NCI-H1092 (cell line): ENCODE measurements around the gene POC1B.

Source experiments
- DNase-seq: peaks from one replicate; lab custom pipeline; 2025; lab: John Stamatoyannopoulos, UW

The POC1B gene

GRCh38 chr12:89525824-89526770 lies at the start of gene POC1B:
Gene POC1B, minus strand, starts transcription at chr12:89526047. Its CDS starts 152 bp downstream, at chr12:89525895.
- peak; percentile 63 for DNase-seq

DNA sequence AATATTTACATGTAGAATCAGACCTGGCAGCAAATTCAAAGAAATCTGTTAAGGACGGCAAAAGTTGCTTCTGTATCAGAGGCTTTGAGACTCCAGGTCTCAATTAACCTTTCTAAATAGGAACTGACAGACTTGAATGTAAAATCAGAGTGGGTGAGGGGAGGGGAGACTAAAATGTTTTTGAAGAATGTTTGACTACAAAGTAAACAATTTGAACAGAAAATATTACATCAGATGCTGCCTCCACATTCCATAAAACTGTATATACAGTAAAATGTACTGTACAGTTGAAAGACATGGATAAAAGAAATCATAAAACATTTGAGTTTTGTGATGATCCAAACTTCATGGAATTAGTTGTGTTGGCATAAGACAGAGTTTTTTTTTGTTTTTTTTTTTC lies 49.5 kb upstream of the POC1B start:
- DNase-seq, result no peak

DNA sequence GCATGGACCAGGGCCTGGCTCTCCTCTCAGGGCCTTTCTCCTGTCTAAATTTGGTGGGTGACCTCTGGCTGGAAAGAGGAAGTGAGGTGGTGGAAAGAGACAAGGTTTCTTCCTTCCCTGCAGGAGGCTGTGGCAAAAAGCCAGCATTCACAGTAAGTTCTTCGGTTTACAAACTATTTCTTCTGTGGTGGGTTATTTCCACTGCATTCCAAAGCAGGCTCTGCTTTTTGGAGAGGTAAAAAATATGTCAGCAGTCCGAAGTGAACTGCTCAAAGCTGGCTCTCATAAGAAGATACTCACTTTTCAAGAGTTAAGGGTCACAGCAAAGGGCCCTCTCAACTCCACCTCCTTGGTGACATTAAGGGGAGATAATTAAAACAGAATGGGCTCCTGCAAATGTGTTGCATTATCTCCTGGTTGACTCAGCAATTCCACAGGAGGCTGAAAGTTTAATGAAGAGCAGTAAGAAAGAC lies 48.9 kb upstream of the POC1B start:
- DNase-seq, result no peak

DNA sequence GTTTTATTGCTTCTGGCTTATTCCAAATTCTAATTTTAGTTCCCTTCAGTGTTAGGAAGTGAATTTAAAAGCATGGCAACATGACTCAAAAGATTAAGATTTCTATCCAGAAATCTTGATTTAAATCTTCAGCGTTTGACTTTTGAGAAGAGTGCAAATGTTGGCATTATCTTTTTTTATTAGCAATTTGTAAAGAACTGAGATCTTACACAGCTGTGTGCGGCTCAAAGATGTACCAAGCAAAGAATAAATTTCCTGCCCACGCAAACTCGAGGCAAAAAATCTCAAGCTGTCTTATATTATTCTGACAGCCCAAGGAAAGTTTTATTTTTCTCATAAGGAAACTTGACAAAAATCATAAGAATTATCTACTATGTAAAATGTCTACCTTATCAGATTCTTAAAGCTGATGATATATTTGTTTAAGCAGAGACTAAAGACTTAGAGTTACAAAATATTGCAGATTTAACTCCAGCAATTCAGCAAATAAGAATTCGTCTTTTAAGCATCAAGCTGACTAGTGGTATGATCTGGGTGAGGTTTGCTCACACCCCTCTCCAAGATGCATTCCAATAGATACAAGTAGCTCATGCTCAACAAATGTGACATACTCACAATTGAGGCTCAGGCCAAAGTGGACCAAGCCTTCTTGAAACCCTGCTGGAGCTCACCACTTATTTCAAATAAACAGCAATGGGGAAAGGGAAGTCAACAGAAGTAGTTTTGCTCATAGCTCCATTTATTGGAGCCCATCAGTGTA lies 47.4 kb upstream of the POC1B start:
- DNase-seq, result no peak

DNA sequence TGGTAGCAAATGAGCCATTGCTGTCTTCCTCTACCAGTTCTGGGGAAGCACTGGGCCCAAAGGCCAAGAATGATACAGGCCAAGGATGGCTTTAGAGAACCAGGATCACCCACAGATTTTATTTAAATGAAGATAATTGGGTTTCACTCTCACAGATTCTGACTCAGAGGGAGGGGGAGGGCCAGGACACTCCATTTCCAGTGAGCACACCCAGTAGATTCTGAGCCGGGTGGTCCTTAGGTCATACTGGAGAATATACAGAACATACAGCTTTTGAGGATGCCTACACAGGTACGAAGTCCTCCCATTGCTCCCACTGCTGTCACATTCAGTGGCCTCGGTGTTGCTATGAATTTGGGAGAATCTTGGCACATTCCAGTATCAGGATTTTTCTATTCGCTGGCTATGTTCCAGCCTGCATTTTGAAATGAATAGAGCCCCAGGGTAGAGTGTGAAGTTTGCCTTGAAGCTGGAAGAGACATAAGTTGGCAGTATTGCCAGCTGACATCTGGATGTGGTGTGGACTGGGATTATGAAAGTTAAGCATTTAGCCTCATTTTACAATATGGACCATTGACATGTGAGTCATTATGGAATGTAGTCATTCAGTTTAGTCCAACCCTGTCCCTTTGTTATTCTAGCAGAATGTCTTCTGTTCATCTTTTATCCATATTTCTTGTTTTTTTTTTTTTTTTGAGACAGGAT lies 45.8 kb upstream of the POC1B start:
- DNase-seq, result no peak

DNA sequence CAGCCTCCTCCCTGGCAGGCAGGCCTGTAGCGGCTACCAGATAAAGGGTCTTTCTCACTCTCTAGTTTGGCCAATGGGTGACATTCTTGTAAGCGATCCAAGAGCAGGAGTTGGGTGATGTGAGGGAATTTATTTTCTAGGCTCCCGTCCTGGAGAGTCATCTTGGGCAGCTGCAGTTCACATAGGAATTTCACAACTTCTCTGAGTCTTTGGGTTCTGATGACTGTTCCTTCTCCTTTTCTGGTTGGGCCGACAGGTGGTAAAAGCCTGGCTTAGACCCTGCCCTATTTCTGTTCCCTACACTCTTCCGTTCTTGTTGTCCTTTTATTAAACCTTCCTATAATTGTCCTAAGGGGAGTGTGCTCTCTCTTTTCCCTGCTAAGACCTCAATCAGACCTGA lies 42.6 kb upstream of the POC1B start:
- DNase-seq, result no peak

GRCh38 chr12:89567691-89568239 lies 41.9 kb upstream of the POC1B start:
- DNase-seq, result no peak

DNA sequence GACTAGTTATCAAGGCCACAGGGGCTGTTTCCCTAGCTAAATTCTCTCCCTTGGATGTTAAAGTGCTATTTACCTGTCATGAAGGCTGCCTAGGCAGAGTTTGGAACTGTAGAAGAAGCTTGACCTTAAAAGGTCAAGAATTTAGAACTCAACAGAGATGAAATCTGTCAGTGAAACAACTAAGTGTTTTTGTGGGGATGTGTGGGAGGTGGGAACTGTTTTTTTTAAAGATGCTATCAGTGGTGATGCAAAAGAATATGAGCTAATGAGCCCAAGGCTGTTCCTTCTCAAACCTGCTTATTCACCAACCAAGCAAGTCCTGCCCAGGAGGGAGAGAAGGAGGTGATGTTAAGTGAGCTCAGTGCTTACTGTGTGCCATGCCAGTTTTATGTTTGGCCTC lies 40.8 kb upstream of the POC1B start:
- DNase-seq, result no peak

DNA sequence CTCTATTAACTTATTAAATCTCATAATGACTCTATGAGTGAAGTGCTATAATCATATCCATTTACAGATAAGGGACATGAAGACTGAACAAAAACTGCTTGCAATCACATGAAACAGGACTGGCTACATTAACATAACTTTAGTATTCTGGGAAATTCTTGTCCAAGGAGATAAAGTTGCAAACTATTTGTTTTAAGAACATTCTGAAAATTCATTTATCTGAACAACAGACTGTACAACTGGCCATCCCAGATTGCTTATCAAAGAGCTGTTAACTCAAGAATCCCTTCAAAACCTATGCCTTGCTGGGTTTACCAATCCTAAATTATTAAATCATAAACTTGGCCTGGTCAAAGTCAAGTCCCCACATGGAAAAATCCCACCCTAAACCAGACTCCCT lies 39.2 kb upstream of the POC1B start:
- DNase-seq, result no peak

DNA sequence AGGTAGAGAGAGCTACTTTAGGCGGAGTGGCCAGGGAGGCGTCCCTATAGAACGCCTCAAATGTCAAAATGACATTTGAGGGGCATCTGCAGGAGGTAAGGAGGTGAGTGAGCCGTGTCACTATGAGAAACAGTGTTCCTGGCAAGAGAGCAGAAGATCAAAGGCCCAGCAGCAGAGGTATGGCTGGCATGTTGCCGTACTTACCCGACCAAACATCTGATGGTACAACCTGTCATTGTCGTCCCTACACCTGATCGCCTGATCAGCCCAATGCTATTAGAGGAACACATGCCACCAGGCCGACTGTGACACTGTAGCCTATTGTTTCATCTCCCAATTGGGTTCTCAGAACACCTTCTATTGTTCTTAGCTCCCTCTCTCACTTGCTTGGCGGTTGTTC lies 33.9 kb upstream of the POC1B start:
- no peak for DNase-seq

- no peak for DNase-seq
These were observed 31.1 kb upstream of the POC1B start for GRCh38 chr12:89556976-89557375.

GRCh38 chr12:89552376-89552775 lies 26.5 kb upstream of the POC1B start:
- DNase-seq, result no peak

- no peak for DNase-seq
These were observed 25.9 kb upstream of the POC1B start for GRCh38 chr12:89551747-89552146.

DNA sequence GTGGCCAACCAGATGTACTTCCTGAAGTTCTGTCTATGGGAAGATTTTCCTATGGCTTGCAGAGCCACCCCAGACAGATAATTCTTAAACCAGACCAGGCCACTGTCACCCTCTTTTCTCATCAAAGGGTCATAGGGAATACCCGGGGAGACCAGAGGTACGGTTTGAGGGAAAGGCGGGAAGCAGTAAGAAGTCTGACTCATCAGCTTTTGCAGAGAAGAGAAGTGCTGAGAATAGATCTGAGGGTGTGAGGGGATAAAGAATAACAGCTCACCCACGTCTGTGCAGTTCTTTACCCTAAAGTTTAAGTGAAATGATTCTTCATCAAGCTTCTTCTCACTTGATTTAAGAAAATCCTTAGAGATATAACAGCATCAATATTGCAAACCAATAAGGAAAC lies 21.3 kb upstream of the POC1B start:
- no peak for DNase-seq

DNA sequence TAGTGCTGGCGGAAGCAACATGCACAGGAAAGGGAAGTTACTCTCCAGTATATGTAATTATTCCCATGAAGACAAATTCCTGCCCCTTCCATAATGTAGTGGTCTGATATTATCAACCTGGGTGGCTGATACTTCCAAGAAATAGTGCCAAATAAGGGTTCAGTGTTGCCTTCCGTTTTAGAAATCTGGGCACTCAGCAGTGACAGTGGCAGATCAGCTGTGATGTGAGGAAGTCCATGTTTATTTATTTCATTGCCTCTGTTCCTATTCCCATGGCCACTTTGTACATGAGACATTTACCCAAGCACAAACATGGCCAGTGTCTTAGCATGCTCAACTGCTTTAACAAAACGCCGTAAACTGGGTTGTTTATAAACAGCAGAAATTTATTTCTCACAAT lies 20.3 kb upstream of the POC1B start:
- no peak for DNase-seq

DNA sequence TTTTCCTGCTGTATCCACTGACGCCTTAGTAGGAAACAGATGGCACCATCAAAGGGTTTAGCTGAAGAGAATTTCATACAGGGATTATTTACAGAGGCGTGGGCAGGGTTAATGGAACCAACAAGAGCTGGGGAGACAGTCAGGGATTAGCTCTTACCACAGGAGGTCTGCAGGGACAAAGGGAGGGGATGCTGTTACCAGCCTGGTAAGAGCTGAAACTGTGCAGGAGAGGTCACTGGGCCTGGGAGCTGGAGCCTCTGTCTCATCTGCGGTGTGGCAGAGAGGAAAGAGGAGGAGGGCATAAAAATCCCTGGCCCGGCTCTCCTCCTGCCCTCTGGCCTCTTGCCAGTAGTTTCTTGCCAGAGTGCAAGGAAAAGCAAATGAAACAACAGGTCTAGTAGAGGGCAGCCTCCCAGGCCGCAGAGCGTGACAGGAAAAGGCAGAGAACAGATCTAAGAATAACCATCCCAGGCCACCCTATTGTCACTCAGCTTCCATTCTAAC lies 18.9 kb upstream of the POC1B start:
- peak; percentile 67 for DNase-seq

- no peak for DNase-seq
These were observed 18.2 kb upstream of the POC1B start for GRCh38 chr12:89544022-89544421.

- peak; percentile 60 for DNase-seq
These were observed 17.2 kb upstream of the POC1B start for GRCh38 chr12:89542912-89543592.

- no peak for DNase-seq
These were observed 16.4 kb upstream of the POC1B start for GRCh38 chr12:89542236-89542635.

- DNase-seq, result no peak
These were observed 14.7 kb upstream of the POC1B start for GRCh38 chr12:89540586-89540985.
